Endothelial cell of umbilical vein (primary cell): Measurements from ENCODE around the gene SLC14A1. TPM values are rescaled to one million over a fixed set of nuclear protein-coding genes. Genes with fewer than 3 reads are reported as not detected.

ENCODE experiments used
- BruUV-seq: library from RNA; stranded (reverse); fragments of 400-500 nt; replicated peaks from 2 replicates; lab custom pipeline; 2021; lab: Mats Ljungman, UMichigan
- CTCF ChIA-PET: fragments of 300-600, 350-600 bp; sonication (Branson Sonifier 250); formaldehyde crosslinking; loops from one replicate; lab custom pipeline; 2021; ENCODE audit warnings: antibody characterized with exemption, inconsistent platforms; lab: Charles Lee
- POLR2A ChIA-PET: fragments of 300-600, 350-600 bp; sonication (Branson Sonifier 250); formaldehyde crosslinking; loops from one replicate; lab custom pipeline; 2021; ENCODE audit warnings: antibody characterized with exemption, inconsistent platforms; lab: Charles Lee
- DNase-seq: peaks from one replicate; pipeline ENCODE4 v3.0.0-alpha.2; 2011; ENCODE audit warnings: low read depth, low spot score
- FAIRE-seq: peaks from 2 replicates; lab custom pipeline; 2011; peaks lifted over from hg19 to GRCh38; lab: Jason Lieb, UNC
- H2AFZ ChIP-seq: 2 replicates; pipeline ENCODE4 v1.6.0; 2012; ENCODE audit warnings: low read depth, low read length, control low read depth, inconsistent platforms
- H3K27ac ChIP-seq: 2 replicates; pipeline ENCODE4 v1.5.1; 2011; ENCODE audit warnings: low read depth, mild to moderate bottlenecking, control low read depth, low read length, moderate library complexity; ENCODE audit not compliant: insufficient read depth
- H3K27me3 ChIP-seq, 2 experiments: 2 replicates each; pipeline versions ENCODE4 v1.6.0 to v1.6.1; 2011; ENCODE audit warnings: low read length in 2 of 2, mixed read lengths in 1 of 2; ENCODE audit not compliant: control insufficient read depth in 2 of 2, insufficient read depth in 2 of 2
- H3K36me3 ChIP-seq, 2 experiments: 2 replicates in 1 of 2; 3 replicates in 1 of 2; pipeline ENCODE4 v1.5.1; 2011; ENCODE audit warnings: low read length in 2 of 2, mild to moderate bottlenecking in 1 of 2, moderate library complexity in 1 of 2; ENCODE audit not compliant: control insufficient read depth in 2 of 2, insufficient read depth in 2 of 2; ENCODE audit errors: extremely low read depth in 1 of 2
- H3K4me1 ChIP-seq: 3 replicates; pipeline ENCODE4 v1.5.1; 2011; ENCODE audit warnings: mild to moderate bottlenecking, low read length; ENCODE audit not compliant: control insufficient read depth, insufficient read depth; ENCODE audit errors: extremely low read depth
- H3K4me2 ChIP-seq: 2 replicates; pipeline ENCODE4 v1.6.1; 2011; ENCODE audit warnings: low read length, control low read depth, mixed read lengths; ENCODE audit not compliant: insufficient read depth
- H3K4me3 ChIP-seq, 3 experiments: fragments of 200-600 bp in 1 of 3; sonication (generic), shearing (Covaris generic) in 1 of 3; replicated peaks in 1 of 3; 2 replicates each; pipeline ENCODE4 v1.5.1; 2011 to 2016; ENCODE audit warnings: control low read depth in 3 of 3, low read length in 3 of 3, mild to moderate bottlenecking in 2 of 3, inconsistent platforms in 1 of 3, low read depth in 1 of 3, moderate library complexity in 1 of 3; ENCODE audit not compliant: insufficient read depth in 1 of 3
- H3K79me2 ChIP-seq: 2 replicates; pipeline ENCODE4 v1.6.0; 2012; ENCODE audit warnings: low read length, inconsistent platforms; ENCODE audit not compliant: control insufficient read depth, insufficient read depth
- H3K9ac ChIP-seq: replicated peaks from 2 replicates; pipeline ENCODE3; 2011; ENCODE audit warnings: low read length, control low read depth; ENCODE audit not compliant: insufficient read depth; ENCODE audit errors: extremely low read depth
- H3K9me1 ChIP-seq: replicated peaks from 3 replicates; pipeline ENCODE4 v1.6.0; 2011; ENCODE audit warnings: mild to moderate bottlenecking, low read length; ENCODE audit not compliant: control insufficient read depth, insufficient read depth; ENCODE audit errors: extremely low read depth
- H3K9me3 ChIP-seq: replicated peaks from 2 replicates; pipeline ENCODE4 v1.5.1; 2012; ENCODE audit warnings: low read length, inconsistent platforms; ENCODE audit not compliant: control insufficient read depth, insufficient read depth
- H4K20me1 ChIP-seq: replicated peaks from 2 replicates; pipeline ENCODE3; 2011; ENCODE audit warnings: mild to moderate bottlenecking, low read length; ENCODE audit not compliant: control insufficient read depth, insufficient read depth; ENCODE audit errors: extremely low read depth
- CTCF ChIP-seq, 2 donors: IDR thresholded peaks; 1 replicate in 1 of 2; 2 replicates in 1 of 2; pipeline ENCODE4 v1.5.1; 2011; ENCODE audit warnings: low read length in 2 of 2, mild to moderate bottlenecking in 2 of 2, moderate library complexity in 2 of 2, control low read depth in 1 of 2, inconsistent platforms in 1 of 2, low read depth in 1 of 2; ENCODE audit not compliant: insufficient read depth in 1 of 2; ENCODE audit errors: extremely low read depth in 1 of 2
- EZH2 ChIP-seq: IDR thresholded peaks from 2 replicates; pipeline ENCODE4 v1.6.1; 2012; ENCODE audit warnings: borderline replicate concordance, low read depth, mild to moderate bottlenecking, moderate library complexity, low read length, inconsistent platforms; ENCODE audit not compliant: severe bottlenecking
- FOS ChIP-seq: IDR thresholded peaks from 2 replicates; pipeline ENCODE4 v1.6.1; 2011; ENCODE audit warnings: mild to moderate bottlenecking, low read length, moderate library complexity, borderline replicate concordance; ENCODE audit not compliant: insufficient read depth
- GATA2 ChIP-seq: IDR thresholded peaks from 2 replicates; pipeline ENCODE4 v1.7.0; 2011; ENCODE audit warnings: low read depth, mild to moderate bottlenecking, moderate library complexity, mixed read lengths, low read length; ENCODE audit not compliant: insufficient read length, insufficient read depth
- JUN ChIP-seq: IDR thresholded peaks from 2 replicates; pipeline ENCODE4 v1.6.1; 2011; ENCODE audit warnings: borderline replicate concordance, low read depth; ENCODE audit not compliant: insufficient read length, insufficient read depth
- MAX ChIP-seq: IDR thresholded peaks from 2 replicates; pipeline ENCODE4 v1.6.1; 2011; ENCODE audit not compliant: insufficient read depth, insufficient read length
- MYC ChIP-seq: IDR thresholded peaks from one replicate; pipeline ENCODE4 v1.6.1; 2011; ENCODE audit warnings: mild to moderate bottlenecking, low read depth, low read length
- POLR2A ChIP-seq: IDR thresholded peaks from 2 replicates; pipeline ENCODE4 v1.6.1; 2012; ENCODE audit warnings: low read depth, mild to moderate bottlenecking, control low read depth, low read length
- POLR2AphosphoS5 ChIP-seq: IDR thresholded peaks from 2 replicates; pipeline ENCODE4 v1.6.1; 2012; ENCODE audit warnings: low read depth, mild to moderate bottlenecking, control low read depth, low read length, moderate library complexity; ENCODE audit not compliant: insufficient read depth
- dilution Hi-C: fragments of 300-500 bp; cut with MboI; formaldehyde crosslinking; loops from one replicate; pipeline ENCODE4 v1.15.0; 2019; ENCODE audit warnings: low sequenced_read_pairs; ENCODE audit not compliant: extremely low pct_ligation_motif_present
- intact Hi-C: fragments of 100-400 bp; cut with micrococcal nuclease; formaldehyde crosslinking; loops from one replicate; pipeline ENCODE4 v1.10.0; 2022
- polyA plus RNA-seq, 4 experiments: library from polyadenylated mRNA; depleted of rRNA in 3 of 4; stranded (reverse) in 3 of 4; unstranded in 1 of 4; fragments of >200 nt; gene quantifications; 2 replicates each; pipeline versions ENCODE4 v1.2.1 to v1.2.3, GENCODE V29; 2011 to 2012; ENCODE audit warnings: missing spikeins in 1 of 4
- total RNA-seq: library from RNA; stranded (reverse); gene quantifications from 2 replicates; pipeline ENCODE4 v1.2.3, GENCODE V29; 2021

The SLC14A1 gene
- total and polyA plus RNA-seq, 2 donors (not counting 3 experiments of a cell fraction or from before 2014, with no cell fraction given): not detected

GRCh38 chr18:45793264-45793965 lies 69.4 kb downstream of the SLC14A1 start:
- POLR2A ChIA-PET: no interaction called here
- TF ChIP-seq EZH2 (no peak), FOS (peak; percentile 34)
- BruUV-seq: no TSS peak
- no peak overlapping the region for H3K27ac ChIP-seq
- H3K27me3 ChIP-seq: no peaks in the 10 kb centered on the region
- H3K9ac ChIP-seq: no peak overlapping the region
- CTCF ChIA-PET: interaction anchor here (1.0 kb wide), 1 partner anchor 9 kb away, joined by 3 read pairs; no protein-coding TSS in a partner anchor
- dilution Hi-C loops (no loop called here), intact Hi-C loops (no loop called here)
- no peaks in the 10 kb centered on the region for H3K36me3 ChIP-seq
- H3K4me2 ChIP-seq: no peak overlapping the region
- H3K4me3 ChIP-seq: no peak overlapping the region
- DNase-seq (no peak), FAIRE-seq (no peak)
- no peaks in the 10 kb centered on the region for H3K79me2 ChIP-seq
- H3K4me1 ChIP-seq: no peaks in the 10 kb centered on the region
- no peaks in the 10 kb centered on the region for H4K20me1 ChIP-seq
- H3K9me1 ChIP-seq: no peaks in the 10 kb centered on the region
- H3K9me3 ChIP-seq: no peaks in the 10 kb centered on the region
- peak overlapping the region; percentile 37 for H2AFZ ChIP-seq

- Histone ChIP-seq H3K27ac (peak overlapping the region; percentile 88), H3K9me3 (no peaks in the 10 kb centered on the region), H3K79me2 (no peaks in the 10 kb centered on the region), H3K27me3 (no peaks in the 10 kb centered on the region), H2AFZ (peak overlapping the region; percentile 74), H3K9me1 (no peaks in the 10 kb centered on the region), H4K20me1 (no peaks in the 10 kb centered on the region), H3K36me3 (no peaks in the 10 kb centered on the region), H3K4me3 (no peak overlapping the region), H3K9ac (no peak overlapping the region), H3K4me1 (peaks cover 26% of the 10 kb centered on the region), H3K4me2 (no peak overlapping the region)
- BruUV-seq: no TSS peak
- TF ChIP-seq POLR2AphosphoS5 (no peak), POLR2A (no peak), MYC (no peak), GATA2 (no peak), MAX (no peak), JUN (no peak), FOS (no peak), EZH2 (no peak), CTCF (IDR thresholded peaks at IDR 0.05; ENCODE audit: extremely low read depth in 1 of 2, insufficient read depth in 1 of 2, low read depth in 1 of 2, low read length in 2 of 2) (no peak)
- FAIRE-seq: peak; percentile 28
- dilution Hi-C loops: no loop called here
- ChIA-PET POLR2A (interaction anchor here (2.4 kb wide), 1 partner anchor 26 kb away, joined by 8 read pairs; no protein-coding TSS in a partner anchor), CTCF (interaction anchor here (0.7 to 3.1 kb wide), 6 partner anchors 20 to 79 kb away, joined by 4 to 15 read pairs (median 5); no protein-coding TSS in a partner anchor)
- peak; percentile 24 for DNase-seq
- intact Hi-C loops: loop anchor here (2.0 kb wide), 1 partner anchor 35 kb away; no protein-coding TSS in a partner anchor
Observed at GRCh38 chr18:45801416-45802004, 77.5 kb downstream of the SLC14A1 start.
